ENCODE measurements around the gene SNAP47.

Gene SNAP47

GRCh38 chr1:227765261-227766014, 30.2 kb downstream of the SNAP47 start:
- TF ChIP-seq CTCF (IDR thresholded peaks at IDR 0.05; ENCODE audit: insufficient read depth, low read depth, low read length, missing control alignments): no peak
- H3K4me3 ChIP-seq (ENCODE audit: low read depth, low read length): no peak overlapping the region
- DNase-seq (ENCODE audit: low read depth): no peak

GRCh38 chr1:227766015-227766634, 30.9 kb downstream of the SNAP47 start:
- TF ChIP-seq CTCF (IDR thresholded peaks at IDR 0.05; ENCODE audit: insufficient read depth, low read depth, low read length, missing control alignments): no peak

GRCh38 chr1:227766653-227767277, 31.5 kb downstream of the SNAP47 start:
- TF ChIP-seq CTCF (IDR thresholded peaks at IDR 0.05; ENCODE audit: insufficient read depth, low read depth, low read length, missing control alignments): no peak
- H3K4me3 ChIP-seq (ENCODE audit: low read depth, low read length): no peak overlapping the region
- no peak for DNase-seq (ENCODE audit: low read depth)

More at GRCh38 chr1:227766015-227766634, 30.9 kb downstream of the SNAP47 start:
- H3K4me3 ChIP-seq (ENCODE audit: low read depth, low read length): no peak overlapping the region
- no peak for DNase-seq (ENCODE audit: low read depth)

- DNase-seq (ENCODE audit: low read depth): no peak
- TF ChIP-seq CTCF (IDR thresholded peaks at IDR 0.05; ENCODE audit: insufficient read depth, low read depth, low read length, missing control alignments): no peak
- no peak overlapping the region for H3K4me3 ChIP-seq (ENCODE audit: low read depth, low read length)
These were observed 32.3 kb downstream of the SNAP47 start for GRCh38 chr1:227767401-227768124.

- no peak overlapping the region for H3K4me3 ChIP-seq (ENCODE audit: low read depth, low read length)
- DNase-seq (ENCODE audit: low read depth): no peak
- TF ChIP-seq CTCF (IDR thresholded peaks at IDR 0.05; ENCODE audit: insufficient read depth, low read depth, low read length, missing control alignments): no peak
These were observed 32.8 kb downstream of the SNAP47 start for GRCh38 chr1:227768125-227768439.

- no peak overlapping the region for H3K4me3 ChIP-seq (ENCODE audit: low read depth, low read length)
- no peak for TF ChIP-seq CTCF (IDR thresholded peaks at IDR 0.05; ENCODE audit: insufficient read depth, low read depth, low read length, missing control alignments)
- DNase-seq (ENCODE audit: low read depth): no peak
These were observed 33.4 kb downstream of the SNAP47 start for GRCh38 chr1:227768640-227769039.
